Activated effector memory CD4-positive, alpha-beta T cell treated with anti-CD3 and anti-CD28 coated beads, Interleukin-2, amount 50 U/mL, for 16 hours (primary cell): ENCODE data around the gene DBN1.

Experiments
- DNase-seq: peaks from one replicate; pipeline ENCODE4 v3.0.0-alpha.2; 2020

The DBN1 gene

GRCh38 chr5:177473443-177474001 lies at the start of gene DBN1:
DBN1 (minus strand) TSS chr5:177473634; CDS start chr5:177473521, 113 bp downstream.
- DNase-seq = no peak

- DNase-seq = no peak
Measured at GRCh38 chr5:177520916-177521513, 47.6 kb upstream of the DBN1 start.

GRCh38 chr5:177520271-177520670 lies 46.8 kb upstream of the DBN1 start:
- DNase-seq = no peak

GRCh38 chr5:177519463-177520235 lies 46.2 kb upstream of the DBN1 start:
- no peak for DNase-seq

- DNase-seq = peak; percentile 98
Measured at GRCh38 chr5:177516601-177517568, 43.5 kb upstream of the DBN1 start, which contains the start of gene DDX41. DDX41 (minus strand) TSS chr5:177516961; CDS start chr5:177516945, 16 bp downstream.

- DNase-seq = no peak
Measured at GRCh38 chr5:177515580-177515979, 42.1 kb upstream of the DBN1 start.

- DNase-seq = no peak
Measured at GRCh38 chr5:177514541-177514940, 41.1 kb upstream of the DBN1 start.

GRCh38 chr5:177513500-177513899 lies 40.1 kb upstream of the DBN1 start:
- DNase-seq = no peak

- no peak for DNase-seq
Measured at GRCh38 chr5:177512736-177513380, 39.4 kb upstream of the DBN1 start.

GRCh38 chr5:177511796-177512675 lies 38.6 kb upstream of the DBN1 start:
- DNase-seq = no peak

- DNase-seq = no peak
Measured at GRCh38 chr5:177511181-177511580, 37.7 kb upstream of the DBN1 start.

GRCh38 chr5:177510567-177511053 lies 37.2 kb upstream of the DBN1 start:
- DNase-seq = no peak

- DNase-seq = no peak
Measured at GRCh38 chr5:177509991-177510566, 36.6 kb upstream of the DBN1 start.

- DNase-seq = no peak
Measured at GRCh38 chr5:177509381-177509951, 36.0 kb upstream of the DBN1 start, which contains the start of gene DOK3. DOK3 (minus strand) TSS chr5:177509826; CDS start chr5:177509540, 286 bp downstream.

- no peak for DNase-seq
Measured at GRCh38 chr5:177508837-177509236, 35.4 kb upstream of the DBN1 start.

GRCh38 chr5:177508221-177508611 lies 34.8 kb upstream of the DBN1 start:
- no peak for DNase-seq

- no peak for DNase-seq
Measured at GRCh38 chr5:177507596-177508220, 34.3 kb upstream of the DBN1 start.

- no peak for DNase-seq
Measured at GRCh38 chr5:177507165-177507564, 33.7 kb upstream of the DBN1 start.

- no peak for DNase-seq
Measured at GRCh38 chr5:177505075-177505474, 31.6 kb upstream of the DBN1 start.
